ENCODE results near the gene TMCC3. TPM values are rescaled to one million over a fixed set of nuclear protein-coding genes. Genes with fewer than 3 reads are reported as not detected.
"Not testable (repeated sequence)": the region's sequence is repeated elsewhere in the genome, so short reads cannot be mapped to it uniquely, and the experiment has no call there.

Gene TMCC3
- total RNA-seq, 1 donor from 2014 or later: 0.05 TPM

DNA sequence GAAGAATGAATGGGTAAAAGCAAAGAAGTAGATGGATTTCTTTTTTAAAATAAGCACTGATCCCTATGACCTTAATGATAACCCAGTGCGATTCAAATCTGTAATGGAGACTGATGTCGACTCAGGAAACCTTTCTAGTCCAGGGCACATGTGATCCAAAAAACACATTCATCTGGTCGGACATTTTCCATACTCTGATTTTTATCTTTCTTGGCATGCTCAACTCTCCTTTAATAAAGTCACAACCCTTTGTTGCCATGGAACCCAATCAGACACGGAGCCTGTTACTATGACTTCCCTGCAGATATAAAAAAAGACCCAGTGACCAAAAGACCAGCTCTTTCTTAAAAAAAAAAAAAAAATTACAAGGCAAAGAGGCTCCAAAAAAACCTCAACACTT, 27.9 kb downstream of the TMCC3 start:
- intact Hi-C loops (cut with micrococcal nuclease): no loop called here
- no peaks in the 10 kb centered on the region for H3K9me3 Mint-ChIP-seq
- no peaks in the 10 kb centered on the region for H3K36me3 Mint-ChIP-seq (ENCODE audit: low read depth)
- peaks cover 2% of the 10 kb centered on the region for H3K27me3 Mint-ChIP-seq (ENCODE audit: low read depth)
- peaks cover 16% of the 10 kb centered on the region for H3K4me1 Mint-ChIP-seq (ENCODE audit: low read depth)
- H3K4me3 Mint-ChIP-seq (ENCODE audit: low read depth): no peak overlapping the region
- H3K27ac Mint-ChIP-seq: no peak overlapping the region
- DNase-seq (ENCODE audit: low spot score): no peak

DNA sequence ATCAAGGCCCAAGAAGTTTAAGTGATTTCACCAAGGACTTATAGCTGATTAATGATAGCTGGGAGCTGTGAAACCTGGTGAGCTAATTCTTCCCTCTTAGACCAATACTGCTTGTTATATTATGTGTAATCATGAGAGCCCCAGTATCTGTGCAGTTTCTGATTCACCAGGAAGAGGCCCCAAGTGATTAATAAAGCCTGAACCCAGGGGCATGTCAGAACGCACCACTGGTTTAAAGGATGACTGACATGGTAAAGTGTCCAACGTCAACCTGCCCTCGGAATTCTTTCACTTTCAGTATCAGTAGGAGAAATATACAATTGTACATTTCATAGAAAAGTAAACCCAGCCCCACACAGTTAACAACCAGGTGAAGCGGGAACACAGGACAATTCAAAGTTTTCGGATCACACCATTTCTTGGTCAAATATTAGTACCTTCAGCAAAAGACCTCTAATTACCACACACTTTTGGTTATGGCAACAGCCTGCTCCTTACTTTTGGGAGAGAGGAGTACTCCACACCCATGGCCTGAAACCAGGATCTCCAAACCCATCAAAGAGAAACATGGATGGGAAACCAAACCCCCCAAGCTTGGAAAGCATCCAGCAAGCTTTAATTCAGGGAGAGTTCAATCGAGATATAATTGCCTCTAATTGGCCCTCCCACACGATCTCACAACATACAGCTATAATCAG, 28.5 kb downstream of the TMCC3 start:
- H3K4me3 Mint-ChIP-seq (ENCODE audit: low read depth): peak overlapping the region; percentile 9
- H3K27ac Mint-ChIP-seq: peak overlapping the region; percentile 6
- peaks cover 16% of the 10 kb centered on the region for H3K4me1 Mint-ChIP-seq (ENCODE audit: low read depth)
- H3K36me3 Mint-ChIP-seq (ENCODE audit: low read depth): no peaks in the 10 kb centered on the region
- peak; percentile 37 for DNase-seq (ENCODE audit: low spot score)
- H3K9me3 Mint-ChIP-seq: no peaks in the 10 kb centered on the region
- H3K27me3 Mint-ChIP-seq (ENCODE audit: low read depth): no peaks in the 10 kb centered on the region
- intact Hi-C loops (cut with micrococcal nuclease): loop anchor here (1.0 kb wide), 3 partner anchors 18 to 139 kb away; no protein-coding TSS in a partner anchor

- Mint-ChIP-seq H3K9me3 (no peaks in the 10 kb centered on the region), H3K4me1 (ENCODE audit: low read depth) (peaks cover 16% of the 10 kb centered on the region), H3K27me3 (ENCODE audit: low read depth) (no peaks in the 10 kb centered on the region), H3K27ac (no peak overlapping the region), H3K36me3 (ENCODE audit: low read depth) (no peaks in the 10 kb centered on the region), H3K4me3 (ENCODE audit: low read depth) (no peak overlapping the region)
- intact Hi-C loops (cut with micrococcal nuclease): loop anchor here (1.0 kb wide), 3 partner anchors 20 to 141 kb away; no protein-coding TSS in a partner anchor
- DNase-seq (ENCODE audit: low spot score): no peak
These were observed 29.7 kb downstream of the TMCC3 start for GRCh38 chr12:94620621-94621020.

- no peaks in the 10 kb centered on the region for H3K36me3 Mint-ChIP-seq (ENCODE audit: low read depth)
- no peak overlapping the region for H3K4me3 Mint-ChIP-seq (ENCODE audit: low read depth)
- no peaks in the 10 kb centered on the region for H3K9me3 Mint-ChIP-seq
- no peak for DNase-seq (ENCODE audit: low spot score)
- peaks cover under 1% of the 10 kb centered on the region for H3K27me3 Mint-ChIP-seq (ENCODE audit: low read depth)
- intact Hi-C loops (cut with micrococcal nuclease): no loop called here
- H3K27ac Mint-ChIP-seq: no peak overlapping the region
- peaks cover 16% of the 10 kb centered on the region for H3K4me1 Mint-ChIP-seq (ENCODE audit: low read depth)
These were observed 31.2 kb downstream of the TMCC3 start for GRCh38 chr12:94618995-94619695.

- Mint-ChIP-seq H3K27me3 (ENCODE audit: low read depth) (peaks cover 2% of the 10 kb centered on the region), H3K4me1 (ENCODE audit: low read depth) (peaks cover 11% of the 10 kb centered on the region), H3K36me3 (ENCODE audit: low read depth) (no peaks in the 10 kb centered on the region), H3K9me3 (no peaks in the 10 kb centered on the region), H3K27ac (no peak overlapping the region), H3K4me3 (ENCODE audit: low read depth) (no peak overlapping the region)
- intact Hi-C loops (cut with micrococcal nuclease): no loop called here
- DNase-seq (ENCODE audit: low spot score): no peak
These were observed 33.3 kb downstream of the TMCC3 start for GRCh38 chr12:94617101-94617500.

DNA sequence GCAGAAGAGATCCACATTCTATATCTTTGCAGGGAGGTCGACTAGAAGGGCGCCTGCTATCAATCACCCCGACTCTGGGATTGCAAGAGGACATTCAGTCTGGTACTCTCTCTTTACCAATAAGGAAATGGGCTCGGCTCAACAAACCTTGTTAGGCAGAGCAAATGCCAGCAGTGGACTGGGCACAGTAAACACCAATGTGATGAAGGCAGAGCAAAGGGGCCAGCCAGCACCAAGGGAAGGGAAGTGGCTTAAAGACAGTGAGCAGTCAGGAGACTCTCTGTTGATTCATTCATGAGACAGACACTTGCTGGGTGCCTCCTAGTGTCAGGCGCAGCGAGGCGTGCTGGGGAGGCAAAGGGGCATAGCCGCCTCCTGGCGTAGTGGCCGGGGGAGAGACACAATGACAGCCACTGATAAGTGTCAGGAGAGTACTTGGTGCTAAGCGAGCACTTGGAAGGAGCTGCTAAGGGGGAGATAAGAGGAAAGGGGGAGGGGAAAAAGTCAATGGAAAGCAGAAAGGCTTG, 34.1 kb downstream of the TMCC3 start:
- intact Hi-C loops (cut with micrococcal nuclease): no loop called here
- peaks cover 2% of the 10 kb centered on the region for H3K4me1 Mint-ChIP-seq (ENCODE audit: low read depth)
- peaks cover 2% of the 10 kb centered on the region for H3K27me3 Mint-ChIP-seq (ENCODE audit: low read depth)
- H3K9me3 Mint-ChIP-seq: no peaks in the 10 kb centered on the region
- no peak overlapping the region for H3K27ac Mint-ChIP-seq
- no peak for DNase-seq (ENCODE audit: low spot score)
- H3K36me3 Mint-ChIP-seq (ENCODE audit: low read depth): no peaks in the 10 kb centered on the region
- no peak overlapping the region for H3K4me3 Mint-ChIP-seq (ENCODE audit: low read depth)

DNA sequence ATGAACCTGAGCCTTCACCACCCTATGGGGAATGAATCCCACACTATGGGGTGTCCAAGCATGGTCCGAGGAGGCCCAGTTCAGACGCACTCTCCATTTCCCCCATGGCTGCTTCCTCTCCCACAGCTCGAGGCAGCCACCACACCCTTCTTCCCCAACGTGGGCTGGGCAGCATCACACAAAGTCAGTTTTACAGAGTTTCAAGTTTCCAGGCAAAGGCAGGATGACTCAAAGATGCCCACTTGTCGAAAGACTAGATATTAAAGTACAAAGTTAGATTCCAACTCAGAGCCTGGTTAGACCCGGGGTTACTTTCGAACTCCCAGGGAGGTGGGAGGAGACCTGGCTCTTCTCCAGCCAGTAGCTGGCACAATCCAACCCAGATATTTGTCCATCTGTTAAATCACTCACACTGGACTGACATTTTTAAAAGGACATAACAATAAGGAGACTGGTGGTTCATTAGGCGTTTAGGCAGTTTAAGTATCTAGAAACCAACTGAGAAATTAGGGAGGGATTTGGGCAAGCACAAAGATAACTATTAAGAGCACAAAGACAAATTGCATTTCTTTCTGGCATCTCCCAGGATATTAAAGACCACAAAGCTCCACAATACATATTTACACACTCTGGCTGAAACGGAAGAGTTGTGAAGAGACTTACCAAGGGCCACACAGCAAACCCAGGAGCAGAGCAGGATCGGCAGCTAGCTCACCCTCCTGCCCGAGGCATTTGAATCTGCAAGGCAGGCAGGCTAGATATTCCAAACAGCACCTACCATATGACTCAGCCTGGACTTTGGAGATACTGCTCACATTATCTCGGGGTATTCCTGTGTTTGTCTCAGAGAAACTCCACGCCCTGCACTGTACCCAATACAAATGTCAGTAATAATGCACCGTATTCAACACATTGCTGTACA, 34.8 kb downstream of the TMCC3 start:
- H3K27me3 Mint-ChIP-seq (ENCODE audit: low read depth): peaks cover 6% of the 10 kb centered on the region
- H3K36me3 Mint-ChIP-seq (ENCODE audit: low read depth): no peaks in the 10 kb centered on the region
- no peak overlapping the region for H3K27ac Mint-ChIP-seq
- no peak for DNase-seq (ENCODE audit: low spot score)
- no peaks in the 10 kb centered on the region for H3K4me1 Mint-ChIP-seq (ENCODE audit: low read depth)
- intact Hi-C loops (cut with micrococcal nuclease): no loop called here
- no peaks in the 10 kb centered on the region for H3K9me3 Mint-ChIP-seq
- no peak overlapping the region for H3K4me3 Mint-ChIP-seq (ENCODE audit: low read depth)

- Mint-ChIP-seq H3K4me1 (ENCODE audit: low read depth) (no peaks in the 10 kb centered on the region), H3K27ac (no peak overlapping the region), H3K4me3 (ENCODE audit: low read depth) (no peak overlapping the region), H3K9me3 (no peaks in the 10 kb centered on the region), H3K36me3 (ENCODE audit: low read depth) (no peaks in the 10 kb centered on the region), H3K27me3 (ENCODE audit: low read depth) (peaks cover 15% of the 10 kb centered on the region)
- intact Hi-C loops (cut with micrococcal nuclease): no loop called here
- no peak for DNase-seq (ENCODE audit: low spot score)
These were observed 36.1 kb downstream of the TMCC3 start for GRCh38 chr12:94614288-94614721.

GRCh38 chr12:94609917-94610443, 40.4 kb downstream of the TMCC3 start:
- no peaks in the 10 kb centered on the region for H3K36me3 Mint-ChIP-seq (ENCODE audit: low read depth)

DNA sequence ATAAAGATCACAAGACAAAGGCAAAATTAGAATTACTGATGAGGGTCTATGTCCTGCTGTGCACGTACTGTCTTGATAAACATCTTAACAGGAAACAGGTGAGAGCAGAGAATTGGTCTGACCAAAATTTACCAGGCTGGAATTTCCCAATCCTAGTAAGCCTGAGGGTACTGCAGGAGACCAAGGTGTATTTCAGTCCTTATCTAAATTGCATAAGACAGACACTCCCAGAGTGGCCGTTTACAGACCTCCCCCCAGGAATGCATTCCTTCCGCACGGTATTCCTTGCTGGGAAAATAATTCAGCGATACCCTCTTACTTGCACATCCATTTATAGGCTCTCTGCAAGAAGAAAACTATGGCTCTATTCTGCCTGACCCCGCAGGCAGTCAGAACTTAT, 43.5 kb downstream of the TMCC3 start:
- H3K36me3 Mint-ChIP-seq (ENCODE audit: low read depth); H3K9me3 Mint-ChIP-seq; DNase-seq (ENCODE audit: low spot score); H3K4me1 Mint-ChIP-seq (ENCODE audit: low read depth); H3K4me3 Mint-ChIP-seq (ENCODE audit: low read depth); H3K27ac Mint-ChIP-seq; intact Hi-C loops (cut with micrococcal nuclease): not testable (repeated sequence)
- H3K27me3 Mint-ChIP-seq (ENCODE audit: low read depth): peaks cover 45% of the 10 kb centered on the region

More at GRCh38 chr12:94609917-94610443, 40.4 kb downstream of the TMCC3 start:
- no peaks in the 10 kb centered on the region for H3K4me1 Mint-ChIP-seq (ENCODE audit: low read depth)
- peaks cover 34% of the 10 kb centered on the region for H3K27me3 Mint-ChIP-seq (ENCODE audit: low read depth)
- H3K9me3 Mint-ChIP-seq: no peaks in the 10 kb centered on the region
- intact Hi-C loops (cut with micrococcal nuclease): no loop called here
- DNase-seq (ENCODE audit: low spot score): no peak
- no peak overlapping the region for H3K4me3 Mint-ChIP-seq (ENCODE audit: low read depth)
- no peak overlapping the region for H3K27ac Mint-ChIP-seq

DNA sequence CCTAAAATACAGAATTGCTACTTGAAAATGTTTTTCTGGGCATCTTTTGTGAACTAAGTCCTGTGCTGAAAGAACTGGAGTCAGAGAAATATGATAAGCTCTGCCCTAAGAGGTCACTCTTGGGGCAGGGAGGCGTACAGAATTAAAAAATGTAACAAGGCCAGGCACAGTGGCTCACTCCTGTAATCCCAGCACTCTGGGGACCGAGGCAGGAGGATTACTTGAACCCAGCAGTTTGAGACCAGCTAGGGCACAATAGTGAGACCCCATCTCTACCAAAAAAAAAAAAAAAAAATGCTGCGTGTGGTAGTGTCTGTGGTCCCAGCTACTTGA, 46.0 kb downstream of the TMCC3 start:
- Mint-ChIP-seq H3K9me3 (no peaks in the 10 kb centered on the region), H3K27me3 (ENCODE audit: low read depth) (peaks cover 36% of the 10 kb centered on the region), H3K4me3 (ENCODE audit: low read depth) (no peak overlapping the region), H3K4me1 (ENCODE audit: low read depth) (no peaks in the 10 kb centered on the region), H3K27ac (no peak overlapping the region), H3K36me3 (ENCODE audit: low read depth) (no peaks in the 10 kb centered on the region)
- intact Hi-C loops (cut with micrococcal nuclease): loop anchor here (5.0 kb wide), 1 partner anchor 38 kb away; no protein-coding TSS in a partner anchor
- no peak for DNase-seq (ENCODE audit: low spot score)

All from activated T-helper 2 cell treated with anti-CD3 and anti-CD28 coated beads, Interferon-gamma antibody, Interleukin-2, Interleukin-4, amounts not matched to agents 10 μg/mL and 5 μg/mL and 100 μg/mL, durations not matched to agents 14 hours and 24 hours and 36 hours (primary cell).